ENCODE results near the gene TKFC.

GRCh38 chr11:61347916-61348461, 15.0 kb downstream of the TKFC start:
- TF ChIP-seq, protein P1, sequence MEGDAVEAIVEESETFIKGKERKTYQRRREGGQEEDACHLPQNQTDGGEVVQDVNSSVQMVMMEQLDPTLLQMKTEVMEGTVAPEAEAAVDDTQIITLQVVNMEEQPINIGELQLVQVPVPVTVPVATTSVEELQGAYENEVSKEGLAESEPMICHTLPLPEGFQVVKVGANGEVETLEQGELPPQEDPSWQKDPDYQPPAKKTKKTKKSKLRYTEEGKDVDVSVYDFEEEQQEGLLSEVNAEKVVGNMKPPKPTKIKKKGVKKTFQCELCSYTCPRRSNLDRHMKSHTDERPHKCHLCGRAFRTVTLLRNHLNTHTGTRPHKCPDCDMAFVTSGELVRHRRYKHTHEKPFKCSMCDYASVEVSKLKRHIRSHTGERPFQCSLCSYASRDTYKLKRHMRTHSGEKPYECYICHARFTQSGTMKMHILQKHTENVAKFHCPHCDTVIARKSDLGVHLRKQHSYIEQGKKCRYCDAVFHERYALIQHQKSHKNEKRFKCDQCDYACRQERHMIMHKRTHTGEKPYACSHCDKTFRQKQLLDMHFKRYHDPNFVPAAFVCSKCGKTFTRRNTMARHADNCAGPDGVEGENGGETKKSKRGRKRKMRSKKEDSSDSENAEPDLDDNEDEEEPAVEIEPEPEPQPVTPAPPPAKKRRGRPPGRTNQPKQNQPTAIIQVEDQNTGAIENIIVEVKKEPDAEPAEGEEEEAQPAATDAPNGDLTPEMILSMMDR (conservative IDR thresholded peaks at IDR 0.05) = no peak
- no peak for TF ChIP-seq EZH2 (IDR thresholded peaks at IDR 0.05; ENCODE audit: low read depth)

All from PC-9 (cell line).